GM12872 (cell line): ENCODE data around the gene MTCH2.

Source experiments
- TF ChIP-seq, protein P1 (sequence below): IDR thresholded peaks from 3 replicates; pipeline ENCODE4 v1.5.1; 2011; ENCODE audit warnings: low read depth, mild to moderate bottlenecking, low read length, moderate library complexity; ENCODE audit not compliant: insufficient read depth

Gene MTCH2

GRCh38 chr11:47589118-47589517 lies 53.2 kb downstream of the MTCH2 start:
- TF ChIP-seq, protein P1, sequence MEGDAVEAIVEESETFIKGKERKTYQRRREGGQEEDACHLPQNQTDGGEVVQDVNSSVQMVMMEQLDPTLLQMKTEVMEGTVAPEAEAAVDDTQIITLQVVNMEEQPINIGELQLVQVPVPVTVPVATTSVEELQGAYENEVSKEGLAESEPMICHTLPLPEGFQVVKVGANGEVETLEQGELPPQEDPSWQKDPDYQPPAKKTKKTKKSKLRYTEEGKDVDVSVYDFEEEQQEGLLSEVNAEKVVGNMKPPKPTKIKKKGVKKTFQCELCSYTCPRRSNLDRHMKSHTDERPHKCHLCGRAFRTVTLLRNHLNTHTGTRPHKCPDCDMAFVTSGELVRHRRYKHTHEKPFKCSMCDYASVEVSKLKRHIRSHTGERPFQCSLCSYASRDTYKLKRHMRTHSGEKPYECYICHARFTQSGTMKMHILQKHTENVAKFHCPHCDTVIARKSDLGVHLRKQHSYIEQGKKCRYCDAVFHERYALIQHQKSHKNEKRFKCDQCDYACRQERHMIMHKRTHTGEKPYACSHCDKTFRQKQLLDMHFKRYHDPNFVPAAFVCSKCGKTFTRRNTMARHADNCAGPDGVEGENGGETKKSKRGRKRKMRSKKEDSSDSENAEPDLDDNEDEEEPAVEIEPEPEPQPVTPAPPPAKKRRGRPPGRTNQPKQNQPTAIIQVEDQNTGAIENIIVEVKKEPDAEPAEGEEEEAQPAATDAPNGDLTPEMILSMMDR: no peak

- TF ChIP-seq, protein P1: no peak
These were observed 54.5 kb downstream of the MTCH2 start for GRCh38 chr11:47587723-47588326.

- TF ChIP-seq, protein P1: no peak
These were observed 55.2 kb downstream of the MTCH2 start for GRCh38 chr11:47587039-47587716.

DNA sequence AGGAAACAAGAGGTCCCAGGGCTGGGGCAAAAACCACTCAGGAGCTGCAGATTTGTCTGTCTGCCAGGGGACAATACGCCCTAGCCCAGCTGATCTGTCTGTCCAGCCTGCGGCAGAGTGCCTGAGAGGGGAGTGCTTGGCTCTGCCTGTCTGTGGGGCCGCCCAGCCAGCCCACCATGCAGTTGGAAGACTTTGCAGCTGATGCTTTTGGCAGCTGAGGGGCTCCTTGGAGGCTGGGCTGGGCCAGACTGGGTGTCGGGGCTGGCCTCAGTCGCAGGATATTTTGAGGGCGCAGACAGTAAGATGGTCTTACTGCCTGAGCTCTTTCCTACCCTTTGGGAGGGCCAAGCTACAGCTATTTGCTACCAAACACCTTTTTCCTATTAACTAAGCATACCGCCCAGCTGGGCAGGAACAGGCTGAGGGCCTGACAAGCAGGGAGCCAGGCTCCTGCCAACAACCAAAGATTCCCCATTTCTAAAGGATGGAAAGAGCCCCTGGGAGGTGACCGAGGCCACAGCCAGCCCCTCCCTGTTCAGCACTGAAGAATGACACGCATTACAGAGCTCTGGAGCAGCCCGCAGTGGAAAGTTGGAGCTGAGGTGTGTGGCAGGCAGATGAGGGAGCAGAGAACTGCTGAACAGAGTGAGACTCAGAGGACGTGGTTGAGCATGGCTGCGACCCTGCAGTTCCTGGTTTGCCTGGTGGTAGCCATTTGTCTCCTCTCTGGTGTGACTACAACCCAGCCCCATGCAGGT lies 56.1 kb downstream of the MTCH2 start, which contains the start of gene FAM180B:
Gene FAM180B (plus strand): TSS at position 581 of the 758 bp plus-strand sequence. CDS start 91 bp downstream, at position 672.
- TF ChIP-seq, protein P1: no peak

GRCh38 chr11:47583844-47584243 lies 58.5 kb downstream of the MTCH2 start:
- TF ChIP-seq, protein P1: no peak

- TF ChIP-seq, protein P1: no peak
These were observed 63.5 kb downstream of the MTCH2 start, which contains the start of the genes KBTBD4 and NDUFS3 for GRCh38 chr11:47578524-47579494. Gene KBTBD4, minus strand, starts transcription at chr11:47578970. Its CDS starts 19 bp downstream, at chr11:47578951. Gene NDUFS3, plus strand, starts transcription at chr11:47579074. Its CDS starts 18 bp downstream, at chr11:47579092.
